SK-N-SH treated with all-trans-retinoic acid at 6 μM for 48 hours (cell line): ENCODE measurements around the gene TUBGCP2.

Source experiments
- SNAI2 ChIP-seq: fragments of 250-450 bp; sonication (Bioruptor Pico); IDR thresholded peaks from 2 replicates; pipeline ENCODE4 v1.5.0; 2020; ENCODE audit warnings: mild to moderate bottlenecking, moderate library complexity
- ZFP3 ChIP-seq: fragments of 250-450 bp; sonication (Bioruptor Pico); IDR thresholded peaks from 2 replicates; pipeline ENCODE4 v1.5.0; 2020; ENCODE audit warnings: mild to moderate bottlenecking, moderate library complexity
- ZFP30 ChIP-seq: fragments of 450-650 bp; formaldehyde crosslinking; IDR thresholded peaks from 2 replicates; pipeline ENCODE4 v1.5.0; 2022; ENCODE audit warnings: mild to moderate bottlenecking, moderate library complexity
- TF ChIP-seq, protein P1 (sequence below): fragments of 250-450 bp; sonication (Bioruptor Pico); IDR thresholded peaks from 2 replicates; pipeline ENCODE4 v1.8.0; 2020; ENCODE audit warnings: mild to moderate bottlenecking, moderate library complexity, borderline replicate concordance

DNA sequence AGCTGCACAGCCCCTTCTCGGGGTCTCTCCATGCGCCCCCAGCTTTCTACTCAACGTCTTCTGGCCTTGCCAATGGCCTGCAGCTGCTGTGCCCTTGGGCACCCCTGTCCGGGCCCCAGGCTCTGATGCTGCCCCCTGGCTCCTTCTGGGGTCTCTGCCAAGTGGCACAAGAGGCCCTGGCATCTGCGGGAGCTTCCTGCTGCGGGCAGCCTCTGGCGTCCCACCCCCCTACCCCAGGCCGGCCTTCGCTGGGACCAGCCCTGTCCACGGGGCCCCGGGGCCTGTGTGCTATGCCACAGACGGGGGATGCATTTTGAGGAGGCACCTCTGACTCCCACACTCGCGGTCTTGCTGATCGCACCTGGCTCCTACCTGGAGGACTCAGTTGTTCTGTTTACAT, 68.7 kb downstream of the TUBGCP2 start:
- TF ChIP-seq, protein P1, sequence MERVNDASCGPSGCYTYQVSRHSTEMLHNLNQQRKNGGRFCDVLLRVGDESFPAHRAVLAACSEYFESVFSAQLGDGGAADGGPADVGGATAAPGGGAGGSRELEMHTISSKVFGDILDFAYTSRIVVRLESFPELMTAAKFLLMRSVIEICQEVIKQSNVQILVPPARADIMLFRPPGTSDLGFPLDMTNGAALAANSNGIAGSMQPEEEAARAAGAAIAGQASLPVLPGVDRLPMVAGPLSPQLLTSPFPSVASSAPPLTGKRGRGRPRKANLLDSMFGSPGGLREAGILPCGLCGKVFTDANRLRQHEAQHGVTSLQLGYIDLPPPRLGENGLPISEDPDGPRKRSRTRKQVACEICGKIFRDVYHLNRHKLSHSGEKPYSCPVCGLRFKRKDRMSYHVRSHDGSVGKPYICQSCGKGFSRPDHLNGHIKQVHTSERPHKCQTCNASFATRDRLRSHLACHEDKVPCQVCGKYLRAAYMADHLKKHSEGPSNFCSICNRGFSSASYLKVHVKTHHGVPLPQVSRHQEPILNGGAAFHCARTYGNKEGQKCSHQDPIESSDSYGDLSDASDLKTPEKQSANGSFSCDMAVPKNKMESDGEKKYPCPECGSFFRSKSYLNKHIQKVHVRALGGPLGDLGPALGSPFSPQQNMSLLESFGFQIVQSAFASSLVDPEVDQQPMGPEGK (CRISPR knock-in tag) = no peak
- TF ChIP-seq SNAI2 (no peak), ZFP3 (CRISPR knock-in tag) (no peak), ZFP30 (CRISPR knock-in tag) (no peak)
